ENCODE results near the gene HDLBP. TPM values are rescaled to one million over a fixed set of nuclear protein-coding genes. Genes with fewer than 3 reads are reported as not detected.

HDLBP gene
- polyA plus RNA-seq, 4 donors: 136 to 394 (median 171) TPM

- Histone ChIP-seq H3K4me3 (ENCODE audit: low read depth in 1 of 3, low read length in 3 of 3) (no peak overlapping the region), H3K36me3 (ENCODE audit: control insufficient read depth in 3 of 3, insufficient read depth in 2 of 3, low read depth in 1 of 3, low read length in 3 of 3) (peaks cover 25 to 79% (median 29%) of the 10 kb centered on the region in 3 donors), H3K4me1 (ENCODE audit: control insufficient read depth in 3 of 3, insufficient read depth in 2 of 3, low read depth in 1 of 3, low read length in 2 of 3) (peaks cover 0 to 23% (median 2%) of the 10 kb centered on the region in 3 donors), H3K9me3 (ENCODE audit: control insufficient read depth in 2 of 2, insufficient read depth in 1 of 2, low read depth in 1 of 2, low read length in 1 of 2) (no peaks in the 10 kb centered on the region), H3K27ac (ENCODE audit: low read depth in 1 of 3, low read length in 2 of 3) (no peak overlapping the region), H3K27me3 (ENCODE audit: control insufficient read depth in 3 of 3, insufficient read depth in 3 of 3, low read length in 3 of 3) (no peaks in the 10 kb centered on the region)
- DNase-seq (no peak), FAIRE-seq (no peak)
- 83 to 89% (median 83%) methylated on average over 8 of the region's 8 CpGs for WGBS, 3 donors
These were observed 87.9 kb downstream of the HDLBP start for GRCh38 chr2:241227594-241227993.

- no peak for FAIRE-seq
- DNase-seq: no peak
- Histone ChIP-seq H3K27ac (ENCODE audit: low read depth in 1 of 3, low read length in 2 of 3) (no peak overlapping the region), H3K4me1 (ENCODE audit: control insufficient read depth in 3 of 3, insufficient read depth in 2 of 3, low read depth in 1 of 3, low read length in 2 of 3) (peaks cover 0 to 23% (median 2%) of the 10 kb centered on the region in 3 donors), H3K36me3 (ENCODE audit: control insufficient read depth in 3 of 3, insufficient read depth in 2 of 3, low read depth in 1 of 3, low read length in 3 of 3) (peaks cover 25 to 73% (median 27%) of the 10 kb centered on the region in 3 donors), H3K4me3 (ENCODE audit: low read depth in 1 of 3, low read length in 3 of 3) (no peak overlapping the region), H3K9me3 (ENCODE audit: control insufficient read depth in 2 of 2, insufficient read depth in 1 of 2, low read depth in 1 of 2, low read length in 1 of 2) (no peaks in the 10 kb centered on the region), H3K27me3 (ENCODE audit: control insufficient read depth in 3 of 3, insufficient read depth in 3 of 3, low read length in 3 of 3) (no peaks in the 10 kb centered on the region)
- WGBS, 3 donors: 80 to 83% (median 82%) methylated on average over 18 to 19 of the region's 19 CpGs
These were observed 88.5 kb downstream of the HDLBP start for GRCh38 chr2:241226723-241227572.

GRCh38 chr2:241225983-241226382 is 89.5 kb downstream of the HDLBP start:
- Histone ChIP-seq H3K27ac (ENCODE audit: low read depth in 1 of 3, low read length in 2 of 3) (no peak overlapping the region), H3K36me3 (ENCODE audit: control insufficient read depth in 3 of 3, insufficient read depth in 2 of 3, low read depth in 1 of 3, low read length in 3 of 3) (peaks cover 21 to 63% (median 25%) of the 10 kb centered on the region in 3 donors), H3K27me3 (ENCODE audit: control insufficient read depth in 3 of 3, insufficient read depth in 3 of 3, low read length in 3 of 3) (no peaks in the 10 kb centered on the region), H3K9me3 (ENCODE audit: control insufficient read depth in 2 of 2, insufficient read depth in 1 of 2, low read depth in 1 of 2, low read length in 1 of 2) (no peaks in the 10 kb centered on the region), H3K4me1 (ENCODE audit: control insufficient read depth in 3 of 3, insufficient read depth in 2 of 3, low read depth in 1 of 3, low read length in 2 of 3) (peaks cover 0 to 23% (median 2%) of the 10 kb centered on the region in 3 donors), H3K4me3 (ENCODE audit: low read depth in 1 of 3, low read length in 3 of 3) (no peak overlapping the region)
- FAIRE-seq (no peak), DNase-seq (no peak)
- WGBS, 3 donors: 89 to 93% (median 90%) methylated on average over 16 of the region's 16 CpGs

GRCh38 chr2:241225545-241225944 is 89.9 kb downstream of the HDLBP start:
- peaks cover 0 to 23% (median 2%) of the 10 kb centered on the region in 3 donors for H3K4me1 ChIP-seq (ENCODE audit: control insufficient read depth in 3 of 3, insufficient read depth in 2 of 3, low read depth in 1 of 3, low read length in 2 of 3)
- no peak overlapping the region for H3K27ac ChIP-seq (ENCODE audit: low read depth in 1 of 3, low read length in 2 of 3)
- peaks cover 18 to 59% (median 24%) of the 10 kb centered on the region in 3 donors for H3K36me3 ChIP-seq (ENCODE audit: control insufficient read depth in 3 of 3, insufficient read depth in 2 of 3, low read depth in 1 of 3, low read length in 3 of 3)
- H3K4me3 ChIP-seq (ENCODE audit: low read depth in 1 of 3, low read length in 3 of 3): no peak overlapping the region
- 89 to 94% (median 92%) methylated on average over 16 of the region's 16 CpGs for WGBS, 3 donors
- no peaks in the 10 kb centered on the region for H3K9me3 ChIP-seq (ENCODE audit: control insufficient read depth in 2 of 2, insufficient read depth in 1 of 2, low read depth in 1 of 2, low read length in 1 of 2)
- H3K27me3 ChIP-seq (ENCODE audit: control insufficient read depth in 3 of 3, insufficient read depth in 3 of 3, low read length in 3 of 3): no peaks in the 10 kb centered on the region
- DNase-seq (no peak), FAIRE-seq (no peak)

GRCh38 chr2:241224851-241225438 is 90.5 kb downstream of the HDLBP start:
- Histone ChIP-seq H3K27me3 (ENCODE audit: control insufficient read depth in 3 of 3, insufficient read depth in 3 of 3, low read length in 3 of 3) (no peaks in the 10 kb centered on the region), H3K27ac (ENCODE audit: low read depth in 1 of 3, low read length in 2 of 3) (peak overlapping the region in 1 of 3 donors; percentile 36)

GRCh38 chr2:241224018-241224850 is 91.2 kb downstream of the HDLBP start:
- no peaks in the 10 kb centered on the region for H3K9me3 ChIP-seq (ENCODE audit: control insufficient read depth in 2 of 2, insufficient read depth in 1 of 2, low read depth in 1 of 2, low read length in 1 of 2)
- H3K4me3 ChIP-seq (ENCODE audit: low read depth in 1 of 3, low read length in 3 of 3): no peak overlapping the region
- H3K4me1 ChIP-seq (ENCODE audit: control insufficient read depth in 3 of 3, insufficient read depth in 2 of 3, low read depth in 1 of 3, low read length in 2 of 3): peaks cover 0 to 24% (median 2%) of the 10 kb centered on the region in 3 donors
- DNase-seq (peak in 1 of 2 donors; percentile 77), FAIRE-seq (no peak)
- no peaks in the 10 kb centered on the region for H3K27me3 ChIP-seq (ENCODE audit: control insufficient read depth in 3 of 3, insufficient read depth in 3 of 3, low read length in 3 of 3)
- peak overlapping the region in 1 of 3 donors; percentile 36 for H3K27ac ChIP-seq (ENCODE audit: low read depth in 1 of 3, low read length in 2 of 3)
- peaks cover 8 to 46% (median 13%) of the 10 kb centered on the region in 3 donors for H3K36me3 ChIP-seq (ENCODE audit: control insufficient read depth in 3 of 3, insufficient read depth in 2 of 3, low read depth in 1 of 3, low read length in 3 of 3)
- 16 to 36% (median 35%) methylated on average over 26 of the region's 26 CpGs for WGBS, 3 donors

More at GRCh38 chr2:241224851-241225438, 90.5 kb downstream of the HDLBP start:
- H3K4me3 ChIP-seq (ENCODE audit: low read depth in 1 of 3, low read length in 3 of 3): no peak overlapping the region
- H3K36me3 ChIP-seq (ENCODE audit: control insufficient read depth in 3 of 3, insufficient read depth in 2 of 3, low read depth in 1 of 3, low read length in 3 of 3): peaks cover 13 to 53% (median 19%) of the 10 kb centered on the region in 3 donors
- H3K9me3 ChIP-seq (ENCODE audit: control insufficient read depth in 2 of 2, insufficient read depth in 1 of 2, low read depth in 1 of 2, low read length in 1 of 2): no peaks in the 10 kb centered on the region
- peaks cover 0 to 23% (median 2%) of the 10 kb centered on the region in 3 donors for H3K4me1 ChIP-seq (ENCODE audit: control insufficient read depth in 3 of 3, insufficient read depth in 2 of 3, low read depth in 1 of 3, low read length in 2 of 3)
- 71 to 74% (median 71%) methylated on average over 8 of the region's 8 CpGs for WGBS, 3 donors
- DNase-seq: no peak
- FAIRE-seq: no peak

- Histone ChIP-seq H3K36me3 (ENCODE audit: control insufficient read depth in 3 of 3, insufficient read depth in 2 of 3, low read depth in 1 of 3, low read length in 3 of 3) (peaks cover 0 to 37% (median 10%) of the 10 kb centered on the region in 3 donors), H3K27ac (ENCODE audit: low read depth in 1 of 3, low read length in 2 of 3) (no peak overlapping the region), H3K27me3 (ENCODE audit: control insufficient read depth in 3 of 3, insufficient read depth in 3 of 3, low read length in 3 of 3) (no peaks in the 10 kb centered on the region), H3K9me3 (ENCODE audit: control insufficient read depth in 2 of 2, insufficient read depth in 1 of 2, low read depth in 1 of 2, low read length in 1 of 2) (no peaks in the 10 kb centered on the region), H3K4me3 (ENCODE audit: low read depth in 1 of 3, low read length in 3 of 3) (no peak overlapping the region), H3K4me1 (ENCODE audit: control insufficient read depth in 3 of 3, insufficient read depth in 2 of 3, low read depth in 1 of 3, low read length in 2 of 3) (peaks cover 0 to 30% (median 2%) of the 10 kb centered on the region in 3 donors)
- WGBS, 3 donors: 34 to 52% (median 38%) methylated on average over 23 of the region's 23 CpGs
- FAIRE-seq (no peak), DNase-seq (peak in 1 of 2 donors; percentile 32)
These were observed 92.1 kb downstream of the HDLBP start for GRCh38 chr2:241223211-241224017.

All from small intestine (tissue), 7 donors.